ENCODE results near the gene KLHL11.

- TF ChIP-seq CTCF (conservative IDR thresholded peaks at IDR 0.05; ENCODE audit: low read length) (no peak), EZH2phosphoT487 (IDR thresholded peaks at IDR 0.05; ENCODE audit: borderline replicate concordance) (no peak)
These were observed 4.9 kb upstream of the KLHL11 start for GRCh38 chr17:41870097-41870496.

All from Loucy (cell line).